GM19397 (cell line): Measurements from ENCODE around the gene RCN1.
"Not testable (repeated sequence)": the region's sequence is repeated elsewhere in the genome, so short reads cannot be mapped to it uniquely, and the experiment has no call there.

ENCODE experiments used
- ATAC-seq: cut with Tn5 transposase; IDR thresholded peaks from one replicate; pipeline ENCODE4 v1.9.1; 2021; ENCODE audit warnings: mild to moderate bottlenecking, moderate library complexity; ENCODE audit not compliant: unreplicated experiment

RCN1 gene

DNA sequence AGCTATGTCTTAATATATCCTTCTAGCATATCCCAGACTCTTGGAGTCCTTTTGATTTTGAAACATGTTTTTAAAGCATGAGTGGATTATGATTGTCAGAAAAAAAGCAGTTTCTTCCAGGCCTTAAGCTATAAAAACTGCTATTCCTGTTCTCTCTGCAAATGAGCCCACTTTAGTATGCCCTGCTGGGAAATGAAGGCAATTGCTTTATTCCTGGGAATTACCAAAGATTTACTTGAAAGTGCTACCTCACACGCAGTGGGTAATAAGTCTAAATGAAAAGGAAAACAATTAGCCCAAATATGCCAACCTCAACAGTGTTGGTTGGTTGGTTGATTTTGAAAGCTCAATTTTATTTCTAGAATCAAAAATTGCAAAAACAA is 17.2 kb upstream of the RCN1 start:
- no peak for ATAC-seq

GRCh38 chr11:32079553-32079952 is 11.3 kb upstream of the RCN1 start:
- no peak for ATAC-seq

DNA sequence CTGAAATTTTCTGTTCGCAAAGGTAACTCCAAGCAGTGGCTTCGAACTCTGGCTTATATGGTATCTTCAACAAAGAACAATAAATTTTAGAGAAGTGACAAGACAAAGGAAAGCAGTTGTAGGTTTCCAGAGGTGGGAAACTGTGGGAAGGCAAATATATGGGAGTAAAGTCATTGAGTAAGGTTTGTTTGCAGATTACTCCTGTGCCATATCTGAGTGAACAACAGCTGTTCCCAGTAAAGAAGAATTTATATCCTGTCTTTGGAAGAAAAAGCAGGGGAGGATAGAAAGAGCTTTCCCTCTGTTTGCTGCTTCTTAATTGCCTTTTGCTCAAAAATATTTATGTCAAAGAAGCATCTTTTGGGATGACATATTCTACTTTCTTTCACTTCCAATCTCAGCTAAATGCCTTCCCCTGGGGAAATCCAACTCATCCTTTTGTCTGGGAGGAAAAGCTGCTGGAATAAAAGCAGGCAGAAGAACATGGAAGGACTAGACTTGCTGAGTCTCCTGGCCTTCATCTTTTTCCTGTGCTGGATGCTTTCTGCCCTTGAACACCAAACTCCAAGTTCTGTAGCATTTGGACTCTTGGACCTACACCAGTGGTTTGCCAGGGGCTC is 10.4 kb upstream of the RCN1 start:
- no peak for ATAC-seq

DNA sequence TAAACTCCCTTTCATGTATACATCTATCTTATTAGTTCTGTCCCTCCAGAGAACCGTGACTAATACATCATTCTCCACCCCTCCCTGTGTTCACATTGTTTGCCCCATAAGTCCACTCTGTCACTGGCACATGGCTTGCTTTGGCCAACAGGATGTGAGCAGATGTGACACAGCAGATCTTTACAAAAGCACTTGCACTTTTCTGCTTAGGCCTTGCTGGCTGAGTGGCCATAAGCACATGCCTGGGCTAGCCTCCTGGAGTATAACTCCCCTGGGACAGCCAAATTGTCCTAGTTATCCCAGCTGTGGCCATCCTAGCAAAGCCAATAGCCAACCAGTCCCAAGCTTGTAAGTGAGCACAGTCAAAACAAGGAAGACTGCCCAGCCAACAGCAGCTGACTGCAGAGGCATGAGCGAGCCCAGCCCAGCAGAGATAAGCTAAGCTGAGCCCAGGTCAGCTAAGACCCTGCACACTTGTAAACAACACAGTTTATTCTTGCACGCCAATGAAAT is 9.7 kb upstream of the RCN1 start:
- no peak for ATAC-seq

GRCh38 chr11:32081901-32082300 is 9.0 kb upstream of the RCN1 start:
- ATAC-seq: no peak

GRCh38 chr11:32082346-32082986 is 8.4 kb upstream of the RCN1 start:
- no peak for ATAC-seq

- no peak for ATAC-seq
Observed at GRCh38 chr11:32087597-32087996, 3.3 kb upstream of the RCN1 start.

- ATAC-seq: no peak
Observed at GRCh38 chr11:32088117-32088941, 2.5 kb upstream of the RCN1 start.

GRCh38 chr11:32092581-32093170 is 1.8 kb downstream of the RCN1 start:
- no peak for ATAC-seq

GRCh38 chr11:32094923-32095322 is 4.0 kb downstream of the RCN1 start:
- ATAC-seq: no peak

DNA sequence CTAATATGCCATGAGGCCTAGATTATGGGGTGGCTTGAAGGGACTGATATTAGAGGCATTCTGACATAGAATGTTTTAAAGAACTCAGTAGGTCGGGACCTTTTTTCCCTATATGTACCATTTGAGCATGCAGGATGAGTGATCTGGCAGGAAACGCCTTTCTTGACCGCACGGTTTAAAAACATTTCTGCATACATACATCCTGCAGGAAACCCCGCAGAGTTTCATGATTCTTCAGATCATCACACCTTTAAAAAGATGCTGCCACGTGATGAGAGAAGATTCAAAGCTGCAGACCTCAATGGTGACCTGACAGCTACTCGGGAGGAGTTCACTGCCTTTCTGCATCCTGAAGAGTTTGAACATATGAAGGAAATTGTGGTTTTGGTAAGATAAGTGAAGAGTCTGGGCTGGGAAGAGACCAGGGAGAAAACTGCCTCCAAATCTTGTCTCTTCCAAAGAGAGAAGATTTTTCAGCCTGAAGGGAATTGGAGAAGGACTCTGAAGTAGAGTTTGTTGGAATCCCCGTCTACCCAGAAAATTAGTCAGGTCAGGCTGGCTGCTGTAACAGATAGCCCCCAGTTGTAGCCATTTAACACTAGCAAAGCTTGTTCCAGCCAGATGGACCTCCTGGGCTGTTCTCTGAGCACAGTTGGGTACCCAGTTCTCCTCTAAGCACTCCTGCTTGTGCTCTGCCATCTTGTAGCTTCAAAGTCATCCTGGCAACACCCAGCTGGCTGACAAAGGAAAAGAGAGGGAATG is 7.4 kb downstream of the RCN1 start:
- no peak for ATAC-seq

DNA sequence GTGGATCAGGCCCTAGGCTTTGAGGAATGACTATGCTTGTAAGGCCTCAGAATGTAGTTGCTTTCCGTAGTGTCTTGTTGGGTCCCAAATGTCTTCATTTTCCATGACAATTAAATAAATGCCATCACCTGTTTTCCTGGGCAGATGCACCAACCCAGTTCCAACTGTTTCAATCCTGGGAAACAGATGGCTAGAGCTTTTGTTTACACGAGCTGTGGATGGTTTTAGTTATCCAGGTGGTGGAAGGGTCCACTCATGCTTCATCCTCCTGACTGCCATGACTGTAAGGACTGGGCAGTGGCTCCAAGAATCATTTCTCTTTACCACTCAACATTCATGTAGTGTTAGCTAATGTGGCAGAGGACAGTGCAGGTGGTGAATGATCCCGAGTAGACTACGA is 8.6 kb downstream of the RCN1 start:
- ATAC-seq: no peak

GRCh38 chr11:32100495-32100894 is 9.6 kb downstream of the RCN1 start:
- no peak for ATAC-seq

DNA sequence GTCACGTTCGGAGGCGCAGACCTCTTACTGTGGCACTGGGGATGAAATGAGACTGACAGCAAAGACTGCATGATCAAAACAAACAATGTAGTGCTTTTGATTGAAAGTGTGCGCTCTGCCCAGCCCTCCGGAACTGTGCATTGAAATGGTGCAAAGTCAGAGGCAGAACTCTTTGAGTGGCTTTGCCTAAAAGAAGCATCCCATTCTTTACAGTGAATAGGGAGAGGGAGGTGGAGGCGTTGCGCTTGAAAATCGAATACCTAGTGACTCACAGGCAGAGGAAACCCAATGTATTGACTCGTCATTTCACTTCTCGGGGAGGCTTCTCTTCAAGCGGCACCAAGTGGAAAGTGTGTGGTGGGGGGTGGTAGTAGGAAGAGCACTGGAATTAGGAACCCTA is 10.9 kb downstream of the RCN1 start:
- ATAC-seq: no peak

- ATAC-seq: not testable (repeated sequence)
Observed at GRCh38 chr11:32103121-32103719, 12.3 kb downstream of the RCN1 start.

- no peak for ATAC-seq
Observed at GRCh38 chr11:32103941-32104340, 13.1 kb downstream of the RCN1 start.

GRCh38 chr11:32105871-32106560 is 15.1 kb downstream of the RCN1 start:
- peak; percentile 78 for ATAC-seq

DNA sequence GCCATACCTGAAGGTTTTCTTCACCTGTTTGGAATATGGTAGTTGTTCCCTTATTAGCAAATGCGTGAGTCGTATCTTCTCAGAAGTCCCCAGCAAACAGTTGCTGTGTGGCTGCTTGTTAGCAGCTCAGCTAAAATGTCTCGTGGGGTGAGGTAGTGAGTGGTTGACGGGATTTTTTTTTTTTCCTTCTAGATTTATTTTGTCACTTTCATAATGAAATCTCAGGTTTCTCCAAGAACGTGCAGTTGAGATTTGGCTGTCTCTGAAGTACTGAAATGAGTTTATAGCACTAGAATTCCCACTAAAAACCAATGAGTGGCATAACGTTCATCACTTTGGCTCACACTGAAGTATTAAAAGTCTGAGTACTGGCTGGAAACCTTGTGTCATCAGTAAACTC is 16.8 kb downstream of the RCN1 start:
- ATAC-seq: no peak

- ATAC-seq: no peak
Observed at GRCh38 chr11:32108576-32108975, 17.7 kb downstream of the RCN1 start.

- no peak for ATAC-seq
Observed at GRCh38 chr11:32109138-32109537, 18.3 kb downstream of the RCN1 start.
